Right atrium auricular region (tissue), 2 donors: ENCODE results near the gene GRIK5. TPM values are rescaled to one million over a fixed set of nuclear protein-coding genes. Genes with fewer than 3 reads are reported as not detected.

ENCODE experiments used
- DNase-seq: peaks from one replicate; pipeline ENCODE4 v3.0.0-alpha.2; 2019; ENCODE audit warnings: low spot score
- H3K27ac ChIP-seq, 2 donors: fragments of 200-600 bp; sonication (generic); 1 replicate in 1 of 2; 2 replicates in 1 of 2; pipeline ENCODE4 v1.5.1; 2016 to 2019
- H3K27me3 ChIP-seq, 2 donors: fragments of 200-600 bp; sonication (generic); one replicate each; pipeline versions ENCODE4 v1.5.1 to v1.6.0; 2017 to 2019
- H3K36me3 ChIP-seq: fragments of 200-600 bp; sonication (generic); one replicate; pipeline ENCODE4 v1.5.1; 2016
- H3K4me1 ChIP-seq, 2 donors: fragments of 200-600 bp; sonication (generic); one replicate each; pipeline versions ENCODE4 v1.5.1 to v1.6.0; 2017 to 2019
- H3K4me3 ChIP-seq, 2 donors: fragments of 200-600 bp; sonication (generic); 1 replicate in 1 of 2; 2 replicates in 1 of 2; pipeline ENCODE4 v1.5.1; 2017 to 2019; ENCODE audit warnings: mild to moderate bottlenecking in 1 of 2, moderate library complexity in 1 of 2
- H3K9me3 ChIP-seq, 2 donors: fragments of 200-600 bp; sonication (generic); one replicate each; pipeline ENCODE4 v1.5.1; 2019
- total RNA-seq, 2 donors: library from RNA; depleted of rRNA; stranded (reverse); fragments of >200 nt; gene quantifications; one replicate each; pipeline ENCODE4 v1.1.0, GENCODE V29; 2016
- TF ChIP-seq, protein P1 (sequence below), 2 donors: fragments of 200-600 bp; sonication (generic); IDR thresholded peaks; one replicate each; pipeline ENCODE4 v1.5.1; 2019; ENCODE audit warnings: antibody characterized with exemption in 2 of 2

Gene GRIK5
- 10 to 100 TPM in 1 of 2 donors, 1 to 10 TPM in 1; 8.1 to 17.1 TPM for total RNA-seq

- H3K4me1 ChIP-seq, result peaks cover 0 to 24% of the 10 kb centered on the region in 2 donors
- peak within 1 kb of the TSS; percentile 62 to 69 for H3K27ac ChIP-seq
- no peaks in the 10 kb centered on the region for H3K9me3 ChIP-seq
- no peaks in the 10 kb centered on the region for H3K27me3 ChIP-seq
- no peaks in the 10 kb centered on the region for H3K36me3 ChIP-seq
- peak within 1 kb of the TSS; percentile 45 to 51 for H3K4me3 ChIP-seq
- DNase-seq, result no peak
- TF ChIP-seq, protein P1, sequence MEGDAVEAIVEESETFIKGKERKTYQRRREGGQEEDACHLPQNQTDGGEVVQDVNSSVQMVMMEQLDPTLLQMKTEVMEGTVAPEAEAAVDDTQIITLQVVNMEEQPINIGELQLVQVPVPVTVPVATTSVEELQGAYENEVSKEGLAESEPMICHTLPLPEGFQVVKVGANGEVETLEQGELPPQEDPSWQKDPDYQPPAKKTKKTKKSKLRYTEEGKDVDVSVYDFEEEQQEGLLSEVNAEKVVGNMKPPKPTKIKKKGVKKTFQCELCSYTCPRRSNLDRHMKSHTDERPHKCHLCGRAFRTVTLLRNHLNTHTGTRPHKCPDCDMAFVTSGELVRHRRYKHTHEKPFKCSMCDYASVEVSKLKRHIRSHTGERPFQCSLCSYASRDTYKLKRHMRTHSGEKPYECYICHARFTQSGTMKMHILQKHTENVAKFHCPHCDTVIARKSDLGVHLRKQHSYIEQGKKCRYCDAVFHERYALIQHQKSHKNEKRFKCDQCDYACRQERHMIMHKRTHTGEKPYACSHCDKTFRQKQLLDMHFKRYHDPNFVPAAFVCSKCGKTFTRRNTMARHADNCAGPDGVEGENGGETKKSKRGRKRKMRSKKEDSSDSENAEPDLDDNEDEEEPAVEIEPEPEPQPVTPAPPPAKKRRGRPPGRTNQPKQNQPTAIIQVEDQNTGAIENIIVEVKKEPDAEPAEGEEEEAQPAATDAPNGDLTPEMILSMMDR (IDR thresholded peaks at IDR 0.05), result no peak
Measured at GRCh38 chr19:42069619-42070351, at the start of gene GRIK5. Gene GRIK5, minus strand, starts transcription at chr19:42070206. Its CDS starts 4,436 bp downstream, at chr19:42065770.

DNA sequence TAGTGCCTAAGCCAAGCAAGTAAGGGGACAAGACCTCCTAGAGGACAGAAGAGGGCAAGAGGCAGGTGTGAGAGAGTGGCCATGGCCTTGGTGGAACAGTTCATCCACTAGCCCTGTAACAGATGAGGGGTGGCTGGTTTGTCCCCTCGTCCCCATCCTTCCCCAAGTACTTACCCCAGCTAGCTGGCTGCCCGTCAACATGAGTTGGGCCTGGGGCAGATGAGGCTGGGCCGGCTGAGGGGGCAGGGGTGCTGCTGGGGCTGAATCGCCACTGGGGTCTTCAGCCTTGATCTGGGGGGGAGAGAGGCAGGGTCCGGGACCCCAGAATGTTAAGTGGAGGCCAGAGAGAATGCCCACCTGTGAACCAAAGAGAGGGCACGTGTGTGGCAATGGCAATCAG is 47.1 kb upstream of the GRIK5 start:
- Histone ChIP-seq H3K36me3 (no peaks in the 10 kb centered on the region), H3K4me1 (peaks cover 0 to 19% of the 10 kb centered on the region in 2 donors), H3K4me3 (no peak overlapping the region), H3K9me3 (no peaks in the 10 kb centered on the region), H3K27ac (no peak overlapping the region), H3K27me3 (no peaks in the 10 kb centered on the region)
- TF ChIP-seq, protein P1 (IDR thresholded peaks at IDR 0.05), result no peak
- no peak for DNase-seq

GRCh38 chr19:42116308-42117075 is 46.5 kb upstream of the GRIK5 start:
- TF ChIP-seq, protein P1 (IDR thresholded peaks at IDR 0.05), result no peak
- H3K36me3 ChIP-seq, result no peaks in the 10 kb centered on the region
- no peak for DNase-seq
- no peak overlapping the region for H3K4me3 ChIP-seq
- H3K27me3 ChIP-seq, result no peaks in the 10 kb centered on the region
- H3K4me1 ChIP-seq, result peaks cover 0 to 15% of the 10 kb centered on the region in 2 donors
- H3K27ac ChIP-seq, result no peak overlapping the region
- no peaks in the 10 kb centered on the region for H3K9me3 ChIP-seq

- no peak overlapping the region for H3K4me3 ChIP-seq
- H3K4me1 ChIP-seq, result peaks cover 0 to 14% of the 10 kb centered on the region in 2 donors
- no peak overlapping the region for H3K27ac ChIP-seq
- no peaks in the 10 kb centered on the region for H3K27me3 ChIP-seq
- TF ChIP-seq, protein P1 (IDR thresholded peaks at IDR 0.05), result no peak
- H3K36me3 ChIP-seq, result no peaks in the 10 kb centered on the region
- no peaks in the 10 kb centered on the region for H3K9me3 ChIP-seq
- no peak for DNase-seq
Measured at GRCh38 chr19:42115705-42116104, 45.7 kb upstream of the GRIK5 start.

DNA sequence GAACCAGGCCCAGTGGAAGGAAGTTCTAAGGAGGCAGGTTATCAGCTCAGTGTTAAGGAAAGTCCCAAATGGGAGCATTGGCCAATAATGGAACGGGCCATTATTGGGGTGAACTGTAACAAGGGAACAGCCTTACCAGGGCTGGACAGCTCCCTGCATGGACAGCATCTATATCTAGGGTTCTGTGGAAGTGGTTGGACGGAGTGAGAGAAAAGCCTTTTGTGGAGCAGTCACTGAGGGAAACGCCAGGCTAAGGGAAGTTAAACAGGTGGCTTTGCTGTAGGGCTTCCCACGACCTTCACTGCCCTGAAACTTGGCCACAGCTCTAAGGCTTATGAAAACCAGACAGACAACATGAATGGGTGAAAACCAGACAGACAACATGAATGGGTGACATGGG is 45.2 kb upstream of the GRIK5 start:
- Histone ChIP-seq H3K4me1 (peaks cover 0 to 14% of the 10 kb centered on the region in 2 donors), H3K27me3 (no peaks in the 10 kb centered on the region), H3K4me3 (no peak overlapping the region), H3K36me3 (no peaks in the 10 kb centered on the region), H3K27ac (no peak overlapping the region), H3K9me3 (no peaks in the 10 kb centered on the region)
- TF ChIP-seq, protein P1 (IDR thresholded peaks at IDR 0.05), result no peak
- DNase-seq, result no peak
